AG09309 (cell line): ENCODE results near the gene CLASRP.

Source experiments
- DNase-seq: peaks from one replicate; pipeline ENCODE4 v3.0.0-alpha.2; 2010; ENCODE audit warnings: low read depth
- H3K4me3 ChIP-seq: 2 replicates; pipeline ENCODE4 v1.5.1; 2011; ENCODE audit warnings: mild to moderate bottlenecking, low read depth, low read length, moderate library complexity; ENCODE audit not compliant: control insufficient read depth
- CTCF ChIP-seq: IDR thresholded peaks from 2 replicates; pipeline ENCODE4 v1.5.1; 2011; ENCODE audit warnings: mild to moderate bottlenecking, low read depth, low read length, inconsistent platforms; ENCODE audit not compliant: insufficient read depth, control insufficient read depth; ENCODE audit errors: missing control alignments

The CLASRP gene

GRCh38 chr19:45069056-45069455, 30.2 kb downstream of the CLASRP start:
- no peak for DNase-seq
- TF ChIP-seq CTCF, result no peak
- H3K4me3 ChIP-seq, result no peak overlapping the region

- no peak for DNase-seq
- no peak for TF ChIP-seq CTCF
Observed at GRCh38 chr19:45070214-45070613, 31.4 kb downstream of the CLASRP start.

GRCh38 chr19:45070861-45071544, 32.2 kb downstream of the CLASRP start:
- DNase-seq, result no peak
- no peak overlapping the region for H3K4me3 ChIP-seq
- TF ChIP-seq CTCF, result no peak

More at GRCh38 chr19:45070214-45070613, 31.4 kb downstream of the CLASRP start:
- H3K4me3 ChIP-seq, result no peak overlapping the region

GRCh38 chr19:45071545-45071938, 32.7 kb downstream of the CLASRP start:
- no peak overlapping the region for H3K4me3 ChIP-seq
- no peak for DNase-seq
- TF ChIP-seq CTCF, result no peak

GRCh38 chr19:45071969-45072790, 33.3 kb downstream of the CLASRP start:
- no peak for TF ChIP-seq CTCF
- DNase-seq, result no peak
- H3K4me3 ChIP-seq, result no peak overlapping the region

GRCh38 chr19:45074744-45075300, 36.0 kb downstream of the CLASRP start:
- TF ChIP-seq CTCF, result no peak
- no peak overlapping the region for H3K4me3 ChIP-seq
- DNase-seq, result no peak
